Thyroid gland (tissue), 4 donors: ENCODE results near the gene ANKRD26.

Experiments
- POLR2A ChIP-seq, 2 donors: fragments of 450-650 bp; IDR thresholded peaks; one replicate each; pipeline ENCODE4 v1.6.1; 2017; ENCODE audit warnings: antibody characterized with exemption in 2 of 2, mild to moderate bottlenecking in 2 of 2, moderate library complexity in 1 of 2
- TF ChIP-seq, protein P1 (sequence below), 6 experiments: fragments of 200-600 bp in 3 of 6; fragments of 450-650 bp in 3 of 6; sonication (generic) in 3 of 6; IDR thresholded peaks; one replicate each; pipeline ENCODE4 v1.5.1; 2016 to 2019; ENCODE audit warnings: antibody characterized with exemption in 6 of 6, mild to moderate bottlenecking in 2 of 6, inconsistent platforms in 1 of 6, moderate library complexity in 1 of 6

DNA sequence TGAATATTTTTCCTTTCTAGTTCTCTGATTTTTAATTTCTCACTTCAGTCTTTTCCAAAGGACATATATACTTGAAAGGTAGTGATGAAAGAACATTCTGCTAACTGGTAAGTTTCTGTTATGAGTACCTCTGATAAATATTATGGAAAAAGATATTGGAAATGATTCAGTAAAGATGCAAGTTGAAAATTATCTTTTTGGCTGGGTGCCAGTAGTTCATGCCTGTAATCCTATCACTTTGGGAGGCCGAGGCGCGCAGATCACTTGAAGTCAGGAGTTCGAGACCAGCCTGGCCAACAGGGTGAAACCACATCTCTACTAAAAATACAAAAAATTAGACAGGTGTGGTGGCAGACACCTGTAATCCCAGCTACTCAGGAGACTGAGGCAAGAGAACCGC, 62.1 kb downstream of the ANKRD26 start:
- TF ChIP-seq, protein P1, sequence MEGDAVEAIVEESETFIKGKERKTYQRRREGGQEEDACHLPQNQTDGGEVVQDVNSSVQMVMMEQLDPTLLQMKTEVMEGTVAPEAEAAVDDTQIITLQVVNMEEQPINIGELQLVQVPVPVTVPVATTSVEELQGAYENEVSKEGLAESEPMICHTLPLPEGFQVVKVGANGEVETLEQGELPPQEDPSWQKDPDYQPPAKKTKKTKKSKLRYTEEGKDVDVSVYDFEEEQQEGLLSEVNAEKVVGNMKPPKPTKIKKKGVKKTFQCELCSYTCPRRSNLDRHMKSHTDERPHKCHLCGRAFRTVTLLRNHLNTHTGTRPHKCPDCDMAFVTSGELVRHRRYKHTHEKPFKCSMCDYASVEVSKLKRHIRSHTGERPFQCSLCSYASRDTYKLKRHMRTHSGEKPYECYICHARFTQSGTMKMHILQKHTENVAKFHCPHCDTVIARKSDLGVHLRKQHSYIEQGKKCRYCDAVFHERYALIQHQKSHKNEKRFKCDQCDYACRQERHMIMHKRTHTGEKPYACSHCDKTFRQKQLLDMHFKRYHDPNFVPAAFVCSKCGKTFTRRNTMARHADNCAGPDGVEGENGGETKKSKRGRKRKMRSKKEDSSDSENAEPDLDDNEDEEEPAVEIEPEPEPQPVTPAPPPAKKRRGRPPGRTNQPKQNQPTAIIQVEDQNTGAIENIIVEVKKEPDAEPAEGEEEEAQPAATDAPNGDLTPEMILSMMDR (IDR thresholded peaks at IDR 0.05) = no peak
- no peak for TF ChIP-seq POLR2A (IDR thresholded peaks at IDR 0.05)
